ENCODE results near the gene TCF7L2.

DNA sequence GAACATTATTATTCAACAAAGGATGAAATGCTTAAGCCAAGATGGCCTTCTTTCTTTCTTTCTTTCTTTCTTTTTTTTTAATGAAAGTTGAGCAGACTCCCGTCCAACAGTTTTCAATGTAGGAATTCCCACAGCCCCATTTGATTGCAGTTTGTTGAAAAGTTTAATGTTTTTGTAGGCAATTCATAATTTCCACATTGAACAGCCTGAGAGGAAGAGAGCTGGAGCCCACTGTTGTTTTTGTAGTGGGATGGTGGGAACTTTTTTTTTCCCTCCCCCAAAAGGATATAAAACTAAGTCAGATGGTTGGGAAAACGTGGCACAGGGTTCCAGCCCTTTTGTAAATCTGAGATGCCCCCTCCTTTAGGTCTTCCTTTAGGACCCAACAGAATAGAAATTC is 86.6 kb downstream of the TCF7L2 start:
- TF ChIP-seq EZH2phosphoT487 (IDR thresholded peaks at IDR 0.05; ENCODE audit: low read depth) = no peak
- TF ChIP-seq, protein P1, sequence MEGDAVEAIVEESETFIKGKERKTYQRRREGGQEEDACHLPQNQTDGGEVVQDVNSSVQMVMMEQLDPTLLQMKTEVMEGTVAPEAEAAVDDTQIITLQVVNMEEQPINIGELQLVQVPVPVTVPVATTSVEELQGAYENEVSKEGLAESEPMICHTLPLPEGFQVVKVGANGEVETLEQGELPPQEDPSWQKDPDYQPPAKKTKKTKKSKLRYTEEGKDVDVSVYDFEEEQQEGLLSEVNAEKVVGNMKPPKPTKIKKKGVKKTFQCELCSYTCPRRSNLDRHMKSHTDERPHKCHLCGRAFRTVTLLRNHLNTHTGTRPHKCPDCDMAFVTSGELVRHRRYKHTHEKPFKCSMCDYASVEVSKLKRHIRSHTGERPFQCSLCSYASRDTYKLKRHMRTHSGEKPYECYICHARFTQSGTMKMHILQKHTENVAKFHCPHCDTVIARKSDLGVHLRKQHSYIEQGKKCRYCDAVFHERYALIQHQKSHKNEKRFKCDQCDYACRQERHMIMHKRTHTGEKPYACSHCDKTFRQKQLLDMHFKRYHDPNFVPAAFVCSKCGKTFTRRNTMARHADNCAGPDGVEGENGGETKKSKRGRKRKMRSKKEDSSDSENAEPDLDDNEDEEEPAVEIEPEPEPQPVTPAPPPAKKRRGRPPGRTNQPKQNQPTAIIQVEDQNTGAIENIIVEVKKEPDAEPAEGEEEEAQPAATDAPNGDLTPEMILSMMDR (IDR thresholded peaks at IDR 0.05; ENCODE audit: low read depth, low read length) = no peak

Data from OCI-LY3 (cell line).